CD14-positive monocyte (primary cell): ENCODE results near the gene LPIN1. TPM values are rescaled to one million over a fixed set of nuclear protein-coding genes. Genes with fewer than 3 reads are reported as not detected.

Experiments
- DNase-seq, 3 donors: peaks; one replicate each; pipeline ENCODE4 v3.0.0-alpha.2; 2011 to 2022
- H2AFZ ChIP-seq: 2 replicates; pipeline ENCODE4 v1.6.0; 2012; ENCODE audit warnings: mild to moderate bottlenecking, low read depth, low read length, inconsistent platforms; ENCODE audit not compliant: insufficient read depth, poor library complexity, severe bottlenecking
- H3K27ac ChIP-seq, 2 donors: 1 replicate in 1 of 2; 2 replicates in 1 of 2; pipeline ENCODE4 v1.5.1; 2012 to 2013; ENCODE audit warnings: low read length in 2 of 2, control low read depth in 1 of 2, inconsistent platforms in 1 of 2, low read depth in 1 of 2, mild to moderate bottlenecking in 1 of 2
- H3K27me3 ChIP-seq, 2 donors: one replicate each; pipeline versions ENCODE4 v1.6.0 to v1.6.1; 2011 to 2013; ENCODE audit warnings: low read length in 2 of 2; ENCODE audit not compliant: control insufficient read depth in 2 of 2, insufficient read depth in 2 of 2
- H3K36me3 ChIP-seq, 2 donors: replicated peaks in 1 of 2; 1 replicate in 1 of 2; 2 replicates in 1 of 2; pipeline versions ENCODE4 v1.5.1 to v1.6.1; 2012 to 2013; ENCODE audit warnings: low read length in 2 of 2, control low read depth in 1 of 2, inconsistent platforms in 1 of 2, mild to moderate bottlenecking in 1 of 2; ENCODE audit not compliant: insufficient read depth in 2 of 2, control insufficient read depth in 1 of 2
- H3K4me1 ChIP-seq, 2 donors: 1 replicate in 1 of 2; 2 replicates in 1 of 2; pipeline versions ENCODE4 v1.5.1 to v1.6.1; 2012 to 2013; ENCODE audit warnings: low read length in 2 of 2, control low read depth in 1 of 2, inconsistent platforms in 1 of 2, mild to moderate bottlenecking in 1 of 2, moderate library complexity in 1 of 2; ENCODE audit not compliant: insufficient read depth in 2 of 2, control insufficient read depth in 1 of 2
- H3K4me2 ChIP-seq: replicated peaks from 2 replicates; pipeline ENCODE3; 2012; ENCODE audit warnings: low read length, moderate library complexity, mild to moderate bottlenecking; ENCODE audit not compliant: poor library complexity, severe bottlenecking; ENCODE audit errors: extremely low read depth
- H3K4me3 ChIP-seq, 3 experiments: fragments of 200-600 bp in 1 of 3; sonication (generic) in 1 of 3; replicated peaks in 1 of 3; 1 replicate in 2 of 3; 2 replicates in 1 of 3; pipeline ENCODE4 v1.5.1; 2011 to 2013; ENCODE audit warnings: low read length in 3 of 3, mild to moderate bottlenecking in 3 of 3, control low read depth in 2 of 3, low read depth in 2 of 3, inconsistent platforms in 1 of 3, moderate library complexity in 1 of 3
- H3K79me2 ChIP-seq: 2 replicates; pipeline ENCODE4 v1.6.0; 2012; ENCODE audit warnings: mild to moderate bottlenecking, control low read depth, inconsistent platforms, low read length, moderate library complexity; ENCODE audit not compliant: insufficient read depth
- H3K9ac ChIP-seq: 2 replicates; pipeline ENCODE4 v1.6.0; 2017; ENCODE audit warnings: low read length, mild to moderate bottlenecking; ENCODE audit not compliant: insufficient read depth, poor library complexity, severe bottlenecking
- H3K9me3 ChIP-seq, 2 donors: replicated peaks in 1 of 2; 1 replicate in 1 of 2; 2 replicates in 1 of 2; pipeline versions ENCODE4 v1.5.1 to v1.6.1; 2012 to 2013; ENCODE audit warnings: low read length in 2 of 2, control low read depth in 1 of 2; ENCODE audit not compliant: control insufficient read depth in 1 of 2, insufficient read depth in 1 of 2
- H4K20me1 ChIP-seq: 2 replicates; pipeline ENCODE4 v1.6.0; 2012; ENCODE audit warnings: mild to moderate bottlenecking, low read length, control low read depth, moderate library complexity; ENCODE audit not compliant: insufficient read depth
- H3K27ac Mint-ChIP-seq, 7 donors: one replicate each; pipeline ENCODE4 v1.8.0; 2020; ENCODE audit warnings: mild to moderate bottlenecking in 7 of 7, mixed read lengths in 7 of 7, moderate library complexity in 6 of 7, inconsistent platforms in 2 of 7
- H3K27me3 Mint-ChIP-seq, 3 donors: one replicate each; pipeline ENCODE4 v1.8.0; 2021 to 2022; ENCODE audit warnings: low read depth in 3 of 3, mild to moderate bottlenecking in 3 of 3, mixed read lengths in 3 of 3, moderate library complexity in 3 of 3, inconsistent platforms in 1 of 3
- H3K36me3 Mint-ChIP-seq, 2 donors: one replicate each; pipeline ENCODE4 v1.8.0; 2020; ENCODE audit warnings: mixed read lengths in 2 of 2, inconsistent platforms in 1 of 2, mild to moderate bottlenecking in 1 of 2
- H3K4me1 Mint-ChIP-seq: one replicate; pipeline ENCODE4 v1.8.0; 2020; ENCODE audit warnings: mild to moderate bottlenecking, mixed read lengths
- H3K4me3 Mint-ChIP-seq, 2 donors: one replicate each; pipeline ENCODE4 v1.8.0; 2020; ENCODE audit warnings: mild to moderate bottlenecking in 2 of 2, mixed read lengths in 2 of 2, moderate library complexity in 1 of 2
- H3K9me3 Mint-ChIP-seq, 7 donors: one replicate each; pipeline ENCODE4 v1.8.0; 2020 to 2022; ENCODE audit warnings: mixed read lengths in 7 of 7, mild to moderate bottlenecking in 6 of 7, moderate library complexity in 6 of 7, inconsistent platforms in 2 of 7
- CTCF ChIP-seq: fragments of 200-600 bp; IDR thresholded peaks from one replicate; pipeline ENCODE4 v1.8.0; 2022; ENCODE audit warnings: antibody characterized with exemption, mild to moderate bottlenecking
- WGBS: methylation state at CpG from one replicate; pipeline ENCODE4 v1.1.5; 2013; ENCODE audit warnings: missing lambda C conversion rate; ENCODE audit not compliant: insufficient coverage; 5-methylcytosine and 5-hydroxymethylcytosine counted together
- intact Hi-C, 2 donors: fragments of 100-400 bp; cut with micrococcal nuclease; formaldehyde crosslinking; loops; one replicate each; pipeline versions ENCODE4 v1.15.0 to v1.15.1; 2023
- polyA plus RNA-seq, 3 donors: library from polyadenylated mRNA; depleted of rRNA in 1 of 3; unstranded in 2 of 3; stranded (reverse) in 1 of 3; fragments of 300-500 nt in 2 of 3; fragments of >200 nt in 1 of 3; fragmentation: Illumina TruSeq in 2 of 3; gene quantifications; 1 replicate in 2 of 3; 2 replicates in 1 of 3; pipeline ENCODE4 v1.2.3, GENCODE V29; 2012 to 2021

The LPIN1 gene
- polyA plus RNA-seq, 3 donors: 1.8 to 17.6 (median 2.7) TPM

GRCh38 chr2:11766016-11766415, 19.6 kb downstream of the LPIN1 start:
- H3K4me1 ChIP-seq: peaks cover 3 to 5% of the 10 kb centered on the region in 2 donors
- H3K9ac ChIP-seq: no peak overlapping the region
- H3K36me3 Mint-ChIP-seq: peaks cover 56 to 67% of the 10 kb centered on the region in 2 donors
- H3K27ac ChIP-seq: no peak overlapping the region
- intact Hi-C loops: no loop called here
- H3K9me3 Mint-ChIP-seq: peaks cover 0 to 3% (median 0%) of the 10 kb centered on the region in 7 donors
- no peaks in the 10 kb centered on the region for H3K9me3 ChIP-seq
- DNase-seq: no peak
- no peak overlapping the region for H3K4me2 ChIP-seq
- H3K27me3 Mint-ChIP-seq: peaks cover 0 to 5% (median 0%) of the 10 kb centered on the region in 3 donors
- no peak for TF ChIP-seq CTCF
- H3K79me2 ChIP-seq: no peaks in the 10 kb centered on the region
- no peak overlapping the region for H3K4me3 ChIP-seq
- H3K4me3 Mint-ChIP-seq: no peak overlapping the region
- H3K4me1 Mint-ChIP-seq: peaks cover 8% of the 10 kb centered on the region
- WGBS: 90% methylated on average over 4 of the region's 5 CpGs
- H3K27ac Mint-ChIP-seq: no peak overlapping the region
- no peaks in the 10 kb centered on the region for H3K27me3 ChIP-seq
- H2AFZ ChIP-seq: no peak overlapping the region
- peaks cover 20% of the 10 kb centered on the region for H4K20me1 ChIP-seq
- H3K36me3 ChIP-seq: peaks cover 31 to 54% of the 10 kb centered on the region in 2 donors

GRCh38 chr2:11767779-11768178, 21.3 kb downstream of the LPIN1 start:
- Histone ChIP-seq H3K27ac (no peak overlapping the region), H4K20me1 (peaks cover 10% of the 10 kb centered on the region), H3K9me3 (no peaks in the 10 kb centered on the region), H3K79me2 (no peaks in the 10 kb centered on the region), H3K9ac (no peak overlapping the region), H3K4me2 (no peak overlapping the region), H2AFZ (no peak overlapping the region), H3K4me1 (peaks cover 2 to 4% of the 10 kb centered on the region in 2 donors), H3K36me3 (peaks cover 43 to 72% of the 10 kb centered on the region in 2 donors), H3K27me3 (no peaks in the 10 kb centered on the region), H3K4me3 (no peak overlapping the region)
- Mint-ChIP-seq H3K27ac (peak overlapping the region in 1 of 7 donors; percentile 66), H3K36me3 (peaks cover 69 to 82% of the 10 kb centered on the region in 2 donors), H3K4me3 (no peak overlapping the region), H3K4me1 (peaks cover 4% of the 10 kb centered on the region), H3K27me3 (no peaks in the 10 kb centered on the region), H3K9me3 (peaks cover 0 to 3% (median 0%) of the 10 kb centered on the region in 7 donors)
- WGBS: 8% methylated on average over 6 of the region's 7 CpGs
- no peak for TF ChIP-seq CTCF
- intact Hi-C loops: no loop called here
- DNase-seq: no peak
